Measurements from ENCODE around the gene ZFYVE19.

DNA sequence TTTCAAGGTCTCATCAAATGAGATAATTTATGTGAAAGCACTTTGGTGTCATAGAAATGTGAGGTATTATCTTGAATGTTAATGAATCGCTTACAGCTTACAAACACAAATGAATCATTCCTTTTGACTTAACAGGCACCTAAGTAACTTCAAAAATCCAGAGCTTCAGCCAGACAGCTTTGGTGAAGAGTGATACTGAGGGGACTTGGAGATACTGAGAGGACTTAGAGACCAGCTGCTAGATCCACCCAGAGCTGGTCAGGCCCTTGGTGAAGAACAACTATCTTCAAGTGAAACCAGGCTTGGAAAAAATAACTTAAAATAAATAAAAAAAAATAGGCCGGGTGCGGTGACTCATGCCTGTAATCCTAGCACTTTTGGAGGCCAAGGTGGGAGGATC is 16.2 kb upstream of the ZFYVE19 start:
- TF ChIP-seq CTCF (conservative IDR thresholded peaks at IDR 0.05; ENCODE audit: low read length) (no peak), EZH2phosphoT487 (IDR thresholded peaks at IDR 0.05; ENCODE audit: borderline replicate concordance) (no peak)

All from Loucy (cell line).